Left renal pelvis (tissue), 4 donors: Measurements from ENCODE around the gene OR52K2. TPM values are rescaled to one million over a fixed set of nuclear protein-coding genes. Genes with fewer than 3 reads are reported as not detected.
"Not testable (repeated sequence)": the region's sequence is repeated elsewhere in the genome, so short reads cannot be mapped to it uniquely, and the experiment has no call there.

Experiments
- DNase-seq, 4 donors: peaks; one replicate each; pipeline ENCODE4 v3.0.0-alpha.2; 2013; ENCODE audit warnings: low read depth in 4 of 4, low spot score in 3 of 4
- polyA plus RNA-seq, 4 donors: library from polyadenylated mRNA; unstranded; fragments of 120-200 nt; gene quantifications; one replicate each; pipeline ENCODE4 v1.2.1, GENCODE V29; 2013; ENCODE audit not compliant: insufficient read length in 4 of 4

The OR52K2 gene
- polyA plus RNA-seq, 4 donors: not detected

DNA sequence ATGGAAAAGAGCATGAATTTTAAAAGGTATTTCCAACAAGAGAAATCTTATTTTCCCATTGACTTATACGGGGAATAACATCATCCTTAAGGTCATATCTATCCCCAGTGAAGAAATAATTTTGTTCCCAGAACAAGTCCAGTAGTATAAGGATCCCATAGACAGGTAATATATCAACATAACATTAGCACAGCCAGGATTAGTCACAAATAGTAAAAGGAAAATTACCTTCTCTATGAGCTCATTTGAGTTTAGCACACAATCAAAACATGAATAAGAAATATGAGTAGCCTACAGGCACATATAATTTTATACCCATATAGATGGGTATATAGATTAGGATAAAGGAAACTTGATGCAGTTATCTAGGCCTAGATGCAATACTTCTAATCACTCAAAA is 30.5 kb downstream of the OR52K2 start:
- no peak for DNase-seq

DNA sequence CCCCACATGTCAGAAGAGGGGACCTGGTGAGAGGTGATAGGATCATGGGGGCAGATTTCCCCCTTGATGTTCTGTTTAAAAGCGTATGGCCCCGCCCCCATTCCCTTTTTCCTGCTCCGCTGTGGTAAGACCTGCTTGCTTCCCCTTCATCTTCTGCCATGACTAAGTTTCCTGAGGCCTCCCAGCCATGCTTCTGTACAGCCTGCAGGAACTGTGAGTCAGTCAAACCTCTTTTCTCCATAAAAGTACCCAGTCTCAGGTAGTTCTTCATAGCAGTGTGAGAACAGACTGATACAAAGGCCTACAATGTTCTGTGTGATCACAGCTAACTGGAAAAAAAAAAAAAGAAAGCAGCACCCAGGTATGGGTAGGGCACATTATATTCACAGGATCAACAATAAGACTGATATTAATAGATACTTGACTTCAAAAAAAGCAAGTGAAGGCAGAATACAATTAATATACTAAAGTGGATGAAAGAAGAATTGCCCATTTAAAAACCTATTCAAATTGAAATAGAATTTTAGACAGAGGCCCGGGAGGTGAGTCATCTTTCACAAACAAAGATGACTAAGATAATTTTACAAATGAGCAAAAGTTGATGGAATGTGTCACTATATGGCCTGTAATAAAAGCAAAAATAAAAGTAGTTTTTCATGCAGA is 31.6 kb downstream of the OR52K2 start:
- DNase-seq: no peak

- no peak for DNase-seq
Observed at GRCh38 chr11:4481240-4481582, 32.1 kb downstream of the OR52K2 start.

DNA sequence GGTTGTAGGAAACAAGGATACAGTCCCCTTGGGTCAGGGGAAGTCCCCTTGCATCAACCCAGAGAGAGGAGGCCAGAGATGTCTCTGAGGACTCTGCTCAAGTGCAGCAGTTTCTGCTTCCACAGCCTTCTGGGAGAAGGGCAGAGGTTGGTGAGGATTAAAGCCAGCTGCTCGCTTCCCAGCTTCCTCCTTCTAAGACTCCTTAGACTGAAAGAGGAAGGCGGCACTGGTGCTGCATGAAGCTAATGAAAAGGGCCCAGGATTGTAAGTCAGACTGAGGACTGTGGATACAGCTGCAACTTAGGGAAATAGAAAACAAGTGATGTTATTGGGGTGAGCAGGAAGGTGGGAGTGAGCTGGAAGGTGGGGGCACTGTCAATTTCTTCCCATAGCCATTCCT is 33.4 kb downstream of the OR52K2 start, which contains the start of gene OR52K1:
OR52K1 (plus strand) TSS at position 202 of the 400 bp plus-strand sequence. CDS start 6,255 bp downstream, outside the sequence.
- DNase-seq: no peak

DNA sequence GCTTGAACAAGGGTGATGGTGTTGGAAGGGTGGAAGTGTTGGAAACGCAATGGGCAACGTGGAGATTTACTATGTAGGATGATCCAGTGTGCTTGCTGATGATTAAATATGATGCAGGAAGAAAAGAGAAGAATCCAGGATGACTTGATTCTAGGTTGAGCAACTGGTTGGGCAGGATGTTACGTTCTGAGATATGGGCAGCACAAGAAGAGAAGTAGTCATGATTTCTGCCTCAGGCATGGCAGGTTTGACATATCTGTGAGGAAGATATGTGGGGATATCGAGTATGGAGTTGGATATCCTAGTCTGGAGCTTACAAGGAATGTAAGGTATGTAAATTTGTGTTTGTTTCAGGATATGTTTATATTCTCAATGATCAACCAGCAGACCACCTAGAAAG is 35.2 kb downstream of the OR52K2 start:
- no peak for DNase-seq

DNA sequence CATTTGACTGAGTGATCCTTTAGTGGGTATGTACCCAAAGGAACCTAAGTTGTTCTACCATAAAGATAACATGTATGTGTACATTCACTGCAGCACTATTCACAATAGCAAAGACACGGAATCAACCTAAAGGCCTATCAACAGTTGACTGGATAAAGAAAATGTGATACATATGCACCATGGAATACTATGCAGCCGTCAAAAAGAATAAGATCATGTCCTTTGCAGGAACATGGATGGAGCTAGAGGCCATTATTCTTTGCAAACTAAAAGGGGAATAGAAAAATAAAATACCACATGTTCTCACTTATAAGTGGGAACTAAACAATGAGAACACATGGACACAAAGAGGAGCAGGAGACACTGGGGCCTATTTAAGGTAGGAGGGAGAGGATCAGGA is 42.3 kb downstream of the OR52K2 start:
- DNase-seq: not testable (repeated sequence)

GRCh38 chr11:4491878-4492606 is 42.9 kb downstream of the OR52K2 start:
- no peak for DNase-seq

- no peak for DNase-seq
Observed at GRCh38 chr11:4493480-4493818, 44.4 kb downstream of the OR52K2 start.

DNA sequence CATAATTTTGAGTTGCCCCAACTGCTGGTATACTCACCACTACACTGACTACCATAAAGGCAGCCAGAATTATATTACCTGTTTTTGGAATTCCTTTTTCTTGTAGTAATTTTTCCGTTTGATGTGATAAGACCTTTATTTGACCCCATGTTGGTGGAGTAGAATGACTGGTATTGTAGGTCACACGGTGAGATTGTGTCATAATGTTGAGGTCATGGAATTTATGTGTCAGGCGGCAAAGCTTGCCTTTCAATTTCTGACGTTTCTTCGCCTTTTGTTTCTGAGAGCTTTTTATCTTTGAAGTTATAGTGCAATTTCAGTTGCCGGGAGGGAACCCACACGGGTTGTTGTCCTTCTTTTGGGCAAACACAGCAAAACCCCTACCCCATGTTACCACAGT is 46.4 kb downstream of the OR52K2 start:
- no peak for DNase-seq

- no peak for DNase-seq
Observed at GRCh38 chr11:4495986-4496385, 46.9 kb downstream of the OR52K2 start.

GRCh38 chr11:4496557-4497248 is 47.6 kb downstream of the OR52K2 start:
- no peak for DNase-seq

Other genes with a start within 250 kb of the OR52K2 start
- not detected for gene OR52B4, start 80.9 kb upstream of the OR52K2 start, polyA plus RNA-seq
- 10 to 100 TPM; 20.6 to 23.2 (median 22.5) TPM for gene TRIM21, start 55.6 kb upstream of the OR52K2 start, polyA plus RNA-seq
- under 1 TPM; 0.09 to 0.18 (median 0.13) TPM for gene OR52K1, start 33.4 kb downstream of the OR52K2 start, polyA plus RNA-seq
- gene OR52M1, start 95.9 kb downstream of the OR52K2 start, polyA plus RNA-seq: not detected
- not detected for gene OR52I2, start 132.4 kb downstream of the OR52K2 start, polyA plus RNA-seq
- under 1 TPM in 1 of 4 donors, not detected in 3; 0.08 TPM for gene OR52I1, start 144.7 kb downstream of the OR52K2 start, polyA plus RNA-seq
- gene TRIM68, start 158.9 kb downstream of the OR52K2 start, polyA plus RNA-seq: 10 to 100 TPM; 16.4 to 23.0 (median 20.5) TPM
- gene OR51D1, start 188.2 kb downstream of the OR52K2 start, polyA plus RNA-seq: not detected
- 1 to 10 TPM; 1.8 to 3.1 (median 2.3) TPM for gene OR51E1, start 194.7 kb downstream of the OR52K2 start, polyA plus RNA-seq
- under 1 TPM; 0.46 to 0.89 (median 0.67) TPM for gene OR51E2, start 248.6 kb downstream of the OR52K2 start, polyA plus RNA-seq